Measurements from ENCODE around the gene KRT77. TPM values are rescaled to one million over a fixed set of nuclear protein-coding genes. Genes with fewer than 3 reads are reported as not detected.

The KRT77 gene
- polyA plus RNA-seq, 2 donors: 0.06 TPM; not detected in 1

- Histone ChIP-seq H3K4me1 (ENCODE audit: control insufficient read depth in 2 of 2, insufficient read depth in 2 of 2, low read length in 1 of 2) (no peaks in the 10 kb centered on the region), H3K4me3 (ENCODE audit: low read depth in 1 of 2, low read length in 2 of 2) (no peak overlapping the region), H3K27me3 (ENCODE audit: control insufficient read depth in 1 of 2, insufficient read depth in 2 of 2, low read length in 2 of 2) (no peaks in the 10 kb centered on the region), H3K36me3 (ENCODE audit: control insufficient read depth in 2 of 2, insufficient read depth in 2 of 2, low read length in 1 of 2) (no peaks in the 10 kb centered on the region), H3K9me3 (ENCODE audit: control insufficient read depth in 2 of 2, insufficient read depth in 1 of 2, low read depth in 1 of 2, low read length in 1 of 2) (no peaks in the 10 kb centered on the region), H3K27ac (ENCODE audit: low read depth in 2 of 2, low read length in 1 of 2) (peak overlapping the region in 1 of 2 donors; percentile 62)
- 46 to 54% methylated on average over 11 of the region's 11 CpGs for WGBS, 2 donors
Observed at GRCh38 chr12:52698651-52699340, 4.5 kb downstream of the KRT77 start.

GRCh38 chr12:52697058-52697582 is 6.2 kb downstream of the KRT77 start:
- H3K36me3 ChIP-seq (ENCODE audit: control insufficient read depth in 2 of 2, insufficient read depth in 2 of 2, low read length in 1 of 2): no peaks in the 10 kb centered on the region
- WGBS, 2 donors: 52 to 77% methylated on average over 2 of the region's 2 CpGs
- no peaks in the 10 kb centered on the region for H3K4me1 ChIP-seq (ENCODE audit: control insufficient read depth in 2 of 2, insufficient read depth in 2 of 2, low read length in 1 of 2)
- H3K27me3 ChIP-seq (ENCODE audit: control insufficient read depth in 1 of 2, insufficient read depth in 2 of 2, low read length in 2 of 2): no peaks in the 10 kb centered on the region
- H3K4me3 ChIP-seq (ENCODE audit: low read depth in 1 of 2, low read length in 2 of 2): no peak overlapping the region
- H3K27ac ChIP-seq (ENCODE audit: low read depth in 2 of 2, low read length in 1 of 2): no peak overlapping the region
- H3K9me3 ChIP-seq (ENCODE audit: control insufficient read depth in 2 of 2, insufficient read depth in 1 of 2, low read depth in 1 of 2, low read length in 1 of 2): no peaks in the 10 kb centered on the region

GRCh38 chr12:52696588-52696987 is 6.7 kb downstream of the KRT77 start:
- Histone ChIP-seq H3K4me1 (ENCODE audit: control insufficient read depth in 2 of 2, insufficient read depth in 2 of 2, low read length in 1 of 2) (no peaks in the 10 kb centered on the region), H3K27me3 (ENCODE audit: control insufficient read depth in 1 of 2, insufficient read depth in 2 of 2, low read length in 2 of 2) (no peaks in the 10 kb centered on the region), H3K9me3 (ENCODE audit: control insufficient read depth in 2 of 2, insufficient read depth in 1 of 2, low read depth in 1 of 2, low read length in 1 of 2) (no peaks in the 10 kb centered on the region), H3K36me3 (ENCODE audit: control insufficient read depth in 2 of 2, insufficient read depth in 2 of 2, low read length in 1 of 2) (no peaks in the 10 kb centered on the region), H3K4me3 (ENCODE audit: low read depth in 1 of 2, low read length in 2 of 2) (no peak overlapping the region), H3K27ac (ENCODE audit: low read depth in 2 of 2, low read length in 1 of 2) (no peak overlapping the region)
- WGBS, 2 donors: 71 to 77% methylated on average over 3 of the region's 3 CpGs

- H3K27ac ChIP-seq (ENCODE audit: low read depth in 2 of 2, low read length in 1 of 2): no peak overlapping the region
- peaks cover 0 to 8% of the 10 kb centered on the region in 2 donors for H3K4me1 ChIP-seq (ENCODE audit: control insufficient read depth in 2 of 2, insufficient read depth in 2 of 2, low read length in 1 of 2)
- no peak overlapping the region for H3K4me3 ChIP-seq (ENCODE audit: low read depth in 1 of 2, low read length in 2 of 2)
- no peaks in the 10 kb centered on the region for H3K36me3 ChIP-seq (ENCODE audit: control insufficient read depth in 2 of 2, insufficient read depth in 2 of 2, low read length in 1 of 2)
- WGBS, 2 donors: 84 to 85% methylated on average over 3 of the region's 3 CpGs
- H3K9me3 ChIP-seq (ENCODE audit: control insufficient read depth in 2 of 2, insufficient read depth in 1 of 2, low read depth in 1 of 2, low read length in 1 of 2): no peaks in the 10 kb centered on the region
- H3K27me3 ChIP-seq (ENCODE audit: control insufficient read depth in 1 of 2, insufficient read depth in 2 of 2, low read length in 2 of 2): no peaks in the 10 kb centered on the region
Observed at GRCh38 chr12:52695039-52695438, 8.3 kb downstream of the KRT77 start.

- Histone ChIP-seq H3K27me3 (ENCODE audit: control insufficient read depth in 1 of 2, insufficient read depth in 2 of 2, low read length in 2 of 2) (no peaks in the 10 kb centered on the region), H3K9me3 (ENCODE audit: control insufficient read depth in 2 of 2, insufficient read depth in 1 of 2, low read depth in 1 of 2, low read length in 1 of 2) (no peaks in the 10 kb centered on the region), H3K27ac (ENCODE audit: low read depth in 2 of 2, low read length in 1 of 2) (no peak overlapping the region), H3K4me3 (ENCODE audit: low read depth in 1 of 2, low read length in 2 of 2) (no peak overlapping the region), H3K4me1 (ENCODE audit: control insufficient read depth in 2 of 2, insufficient read depth in 2 of 2, low read length in 1 of 2) (peaks cover 0 to 8% of the 10 kb centered on the region in 2 donors), H3K36me3 (ENCODE audit: control insufficient read depth in 2 of 2, insufficient read depth in 2 of 2, low read length in 1 of 2) (no peaks in the 10 kb centered on the region)
- WGBS, 2 donors: 80 to 92% methylated on average over 6 of the region's 6 CpGs
Observed at GRCh38 chr12:52694151-52694550, 9.2 kb downstream of the KRT77 start.

- WGBS, 2 donors: 74 to 82% methylated on average over 5 of the region's 5 CpGs
Observed at GRCh38 chr12:52693261-52693660, 10.1 kb downstream of the KRT77 start.

GRCh38 chr12:52692254-52692653 is 11.1 kb downstream of the KRT77 start:
- H3K9me3 ChIP-seq (ENCODE audit: control insufficient read depth in 2 of 2, insufficient read depth in 1 of 2, low read depth in 1 of 2, low read length in 1 of 2): no peaks in the 10 kb centered on the region
- no peak overlapping the region for H3K4me3 ChIP-seq (ENCODE audit: low read depth in 1 of 2, low read length in 2 of 2)
- no peak overlapping the region for H3K27ac ChIP-seq (ENCODE audit: low read depth in 2 of 2, low read length in 1 of 2)
- no peaks in the 10 kb centered on the region for H3K27me3 ChIP-seq (ENCODE audit: control insufficient read depth in 1 of 2, insufficient read depth in 2 of 2, low read length in 2 of 2)
- WGBS, 2 donors: 75 to 87% methylated on average over 8 of the region's 8 CpGs
- H3K4me1 ChIP-seq (ENCODE audit: control insufficient read depth in 2 of 2, insufficient read depth in 2 of 2, low read length in 1 of 2): peaks cover 0 to 15% of the 10 kb centered on the region in 2 donors
- no peaks in the 10 kb centered on the region for H3K36me3 ChIP-seq (ENCODE audit: control insufficient read depth in 2 of 2, insufficient read depth in 2 of 2, low read length in 1 of 2)

More at GRCh38 chr12:52693261-52693660, 10.1 kb downstream of the KRT77 start:
- H3K9me3 ChIP-seq (ENCODE audit: control insufficient read depth in 2 of 2, insufficient read depth in 1 of 2, low read depth in 1 of 2, low read length in 1 of 2): no peaks in the 10 kb centered on the region
- H3K4me1 ChIP-seq (ENCODE audit: control insufficient read depth in 2 of 2, insufficient read depth in 2 of 2, low read length in 1 of 2): peaks cover 0 to 8% of the 10 kb centered on the region in 2 donors
- no peak overlapping the region for H3K27ac ChIP-seq (ENCODE audit: low read depth in 2 of 2, low read length in 1 of 2)
- no peaks in the 10 kb centered on the region for H3K36me3 ChIP-seq (ENCODE audit: control insufficient read depth in 2 of 2, insufficient read depth in 2 of 2, low read length in 1 of 2)
- H3K4me3 ChIP-seq (ENCODE audit: low read depth in 1 of 2, low read length in 2 of 2): no peak overlapping the region
- H3K27me3 ChIP-seq (ENCODE audit: control insufficient read depth in 1 of 2, insufficient read depth in 2 of 2, low read length in 2 of 2): no peaks in the 10 kb centered on the region

- Histone ChIP-seq H3K4me1 (ENCODE audit: control insufficient read depth in 2 of 2, insufficient read depth in 2 of 2, low read length in 1 of 2) (peaks cover 0 to 15% of the 10 kb centered on the region in 2 donors), H3K4me3 (ENCODE audit: low read depth in 1 of 2, low read length in 2 of 2) (no peak overlapping the region), H3K36me3 (ENCODE audit: control insufficient read depth in 2 of 2, insufficient read depth in 2 of 2, low read length in 1 of 2) (no peaks in the 10 kb centered on the region), H3K27ac (ENCODE audit: low read depth in 2 of 2, low read length in 1 of 2) (no peak overlapping the region), H3K9me3 (ENCODE audit: control insufficient read depth in 2 of 2, insufficient read depth in 1 of 2, low read depth in 1 of 2, low read length in 1 of 2) (no peaks in the 10 kb centered on the region), H3K27me3 (ENCODE audit: control insufficient read depth in 1 of 2, insufficient read depth in 2 of 2, low read length in 2 of 2) (no peaks in the 10 kb centered on the region)
- 68 to 70% methylated on average over 2 of the region's 2 CpGs for WGBS, 2 donors
Observed at GRCh38 chr12:52691841-52692150, 11.5 kb downstream of the KRT77 start.

GRCh38 chr12:52691076-52691840 is 12.1 kb downstream of the KRT77 start:
- Histone ChIP-seq H3K27me3 (ENCODE audit: control insufficient read depth in 1 of 2, insufficient read depth in 2 of 2, low read length in 2 of 2) (no peaks in the 10 kb centered on the region), H3K4me1 (ENCODE audit: control insufficient read depth in 2 of 2, insufficient read depth in 2 of 2, low read length in 1 of 2) (peaks cover 0 to 15% of the 10 kb centered on the region in 2 donors), H3K4me3 (ENCODE audit: low read depth in 1 of 2, low read length in 2 of 2) (peak overlapping the region; percentile 32 to 38), H3K36me3 (ENCODE audit: control insufficient read depth in 2 of 2, insufficient read depth in 2 of 2, low read length in 1 of 2) (no peaks in the 10 kb centered on the region), H3K27ac (ENCODE audit: low read depth in 2 of 2, low read length in 1 of 2) (no peak overlapping the region), H3K9me3 (ENCODE audit: control insufficient read depth in 2 of 2, insufficient read depth in 1 of 2, low read depth in 1 of 2, low read length in 1 of 2) (no peaks in the 10 kb centered on the region)
- 3% methylated on average over 43 to 45 of the region's 45 CpGs for WGBS, 2 donors
